ENCODE measurements around the gene REEP1. TPM values are rescaled to one million over a fixed set of nuclear protein-coding genes. Genes with fewer than 3 reads are reported as not detected.

The REEP1 gene
- total and polyA plus RNA-seq, 2 of the 4 experiments (the other 2 are of a cell fraction): under 0.01 to 0.03 TPM

- no peak overlapping the region for H4K91ac ChIP-seq (ENCODE audit: insufficient read depth, low read depth, low read length)
- no peak overlapping the region for H3K23ac ChIP-seq (ENCODE audit: low read depth, low read length)
- no peak overlapping the region for H2BK15ac ChIP-seq (ENCODE audit: low read depth, low read length)
- no peak for DNase-seq
- dilution Hi-C loops (cut with HindIII; ENCODE audit: low sequenced_read_pairs, unreplicated experiment): no loop called here
- H4K20me1 ChIP-seq (ENCODE audit: insufficient read depth, low read length): no peaks in the 10 kb centered on the region
- no peak overlapping the region for H2AK5ac ChIP-seq (ENCODE audit: low read depth, low read length)
- BruUV-seq (replicated peaks): no TSS peak
- H3K9ac ChIP-seq (ENCODE audit: low read depth, low read length): no peak overlapping the region
- no peak for TF ChIP-seq ELK1 (IDR thresholded peaks at IDR 0.05; ENCODE audit: borderline replicate concordance, low read depth, low read length)
- no peak for TF ChIP-seq RCOR1 (IDR thresholded peaks at IDR 0.05; ENCODE audit: insufficient replicate concordance, low read length)
- no peak for TF ChIP-seq MAZ (IDR thresholded peaks at IDR 0.05; ENCODE audit: borderline replicate concordance, low read depth, low read length)
- TF ChIP-seq CTCF (conservative IDR thresholded peaks at IDR 0.05; ENCODE audit: low read depth, low read length): no peak
- no peak for TF ChIP-seq FOS (IDR thresholded peaks at IDR 0.05; ENCODE audit: low read depth, low read length)
- TF ChIP-seq RAD21 (IDR thresholded peaks at IDR 0.05; ENCODE audit: low read length): no peak
- no peak for TF ChIP-seq RFX5 (IDR thresholded peaks at IDR 0.05; ENCODE audit: low read depth, low read length)
- no peak for TF ChIP-seq USF2 (IDR thresholded peaks at IDR 0.05; ENCODE audit: low read depth, low read length)
- TF ChIP-seq SMC3 (IDR thresholded peaks at IDR 0.05; ENCODE audit: low read depth, low read length): no peak
- no peak for TF ChIP-seq POLR2A (IDR thresholded peaks at IDR 0.05; ENCODE audit: low read depth, low read length)
- TF ChIP-seq NFE2L2 (IDR thresholded peaks at IDR 0.05; ENCODE audit: low read depth, low read length): no peak
- no peak overlapping the region for H3K4me3 ChIP-seq (ENCODE audit: insufficient read depth, low read depth, low read length)
- no peak overlapping the region for H3K27ac ChIP-seq (ENCODE audit: insufficient read depth, low read length)
- ChIA-PET POLR2A (ENCODE audit: unreplicated experiment) (no interaction called here), CTCF (no interaction called here)
- H2BK20ac ChIP-seq (ENCODE audit: low read depth, low read length): no peak overlapping the region
- no peak overlapping the region for H3K4me2 ChIP-seq (ENCODE audit: low read depth, low read length)
- intact Hi-C loops (cut with micrococcal nuclease): no loop called here
- H4K8ac ChIP-seq (ENCODE audit: low read depth in 2 of 2, low read length in 2 of 2): no peak overlapping the region
- no peaks in the 10 kb centered on the region for H3K9me1 ChIP-seq (ENCODE audit: insufficient read depth, low read length)
- no peak overlapping the region for H2AK9ac ChIP-seq (replicated peaks; ENCODE audit: low read depth, low read length, poor library complexity)
- no peak overlapping the region for H2BK120ac ChIP-seq (ENCODE audit: low read depth, low read length)
- H2AFZ ChIP-seq (replicated peaks; ENCODE audit: low read length, poor library complexity): no peak overlapping the region
- in situ Hi-C loops (cut with MboI; ENCODE audit: low sequenced_read_pairs): no loop called here
- peaks cover 24% of the 10 kb centered on the region for H3K27me3 ChIP-seq (ENCODE audit: control insufficient read depth, insufficient read depth, low read length)
- H3K4ac ChIP-seq (ENCODE audit: low read depth, low read length): no peak overlapping the region
- no peak overlapping the region for H3K14ac ChIP-seq (replicated peaks; ENCODE audit: low read depth, low read length)
- H4K5ac ChIP-seq (ENCODE audit: low read depth, low read length): no peak overlapping the region
- H2BK5ac ChIP-seq (ENCODE audit: low read depth, low read length, poor library complexity, severe bottlenecking): no peak overlapping the region
- ATAC-seq (ENCODE audit: low read depth): no peak
- H3K79me1 ChIP-seq (ENCODE audit: low read depth in 1 of 2, low read length in 2 of 2): no peaks in the 10 kb centered on the region
- no peak overlapping the region for H3K18ac ChIP-seq (ENCODE audit: low read depth, low read length)
- H3K56ac ChIP-seq (ENCODE audit: extremely low read depth, insufficient read depth, low read length): no peak overlapping the region
- no peaks in the 10 kb centered on the region for H3K36me3 ChIP-seq (ENCODE audit: control insufficient read depth, insufficient read depth, low read length)
- no CpG with 5 or more reads among the region's 7 CpGs for WGBS, 2 experiments (ENCODE audit: extremely low coverage in 2 of 2, insufficient read length in 1 of 2)
- H3K4me1 ChIP-seq (ENCODE audit: control insufficient read depth, insufficient read depth, low read length): no peaks in the 10 kb centered on the region
- H3K9me3 ChIP-seq (ENCODE audit: control insufficient read depth, insufficient read depth, low read length): no peaks in the 10 kb centered on the region
Observed at GRCh38 chr2:86307431-86307830, 30.0 kb downstream of the REEP1 start.

All from IMR-90 (cell line).